Measurements from ENCODE around the gene SLC39A11. TPM values are rescaled to one million over a fixed set of nuclear protein-coding genes. Genes with fewer than 3 reads are reported as not detected.

Gene SLC39A11
- total RNA-seq, 1 experiment from 2014 or later: 46.4 TPM

DNA sequence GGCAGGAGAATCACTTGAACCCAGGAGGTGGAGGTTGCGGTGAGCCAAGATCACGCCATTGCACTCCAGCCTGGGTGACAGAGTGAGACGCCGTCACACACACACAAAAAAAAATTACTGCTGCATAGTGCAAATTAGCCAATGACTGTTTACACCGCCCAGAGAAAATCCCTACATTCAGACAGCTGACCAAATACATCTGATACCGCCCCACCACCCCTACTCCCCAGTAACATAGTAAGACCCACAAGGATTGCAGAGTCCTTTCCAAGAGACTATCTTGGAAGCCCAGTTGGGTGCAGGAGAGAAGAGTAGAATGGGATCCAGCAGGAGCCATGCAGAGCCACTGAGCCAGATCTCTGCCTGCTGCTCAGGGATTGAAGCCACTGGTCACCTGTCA lies 63.5 kb downstream of the SLC39A11 start:
- Histone ChIP-seq H4K20me1 (ENCODE audit: insufficient read depth) (no peaks in the 10 kb centered on the region), H3K27ac (ENCODE audit: low read depth, low read length) (no peak overlapping the region), H3K9ac (ENCODE audit: low read length) (no peak overlapping the region), H2AFZ (ENCODE audit: low read depth, low read length, poor library complexity, severe bottlenecking) (no peak overlapping the region), H3K4me3 (replicated peaks in 1 of 2; ENCODE audit: low read depth in 1 of 2, low read length in 2 of 2) (no peak overlapping the region), H3K79me2 (ENCODE audit: insufficient read depth, low read length) (peaks cover 4% of the 10 kb centered on the region; the same call in 1 of the 2 replicates), H3K27me3 (ENCODE audit: insufficient read depth, low read length) (no peaks in the 10 kb centered on the region), H3K4me1 (ENCODE audit: control insufficient read depth in 1 of 2, insufficient read depth in 2 of 2, low read length in 2 of 2) (peaks cover 0 to 6% of the 10 kb centered on the region in 2 experiments; a peak in 1 of 4 replicates), H3K9me3 (ENCODE audit: control insufficient read depth in 1 of 2, insufficient read depth in 1 of 2, low read depth in 1 of 2, low read length in 2 of 2) (no peaks in the 10 kb centered on the region), H3K4me2 (ENCODE audit: low read length) (no peak overlapping the region), H3K36me3 (ENCODE audit: control insufficient read depth in 1 of 2, insufficient read depth in 2 of 2, low read length in 2 of 2) (peaks cover 0 to 8% of the 10 kb centered on the region in 2 experiments; a peak in 1 of 4 replicates), H3K9me2 (ENCODE audit: insufficient read depth) (no peaks in the 10 kb centered on the region)
- TF ChIP-seq EZH2phosphoT487 (IDR thresholded peaks at IDR 0.05; ENCODE audit: borderline replicate concordance): no peak
- intact Hi-C loops (cut with micrococcal nuclease): no loop called here
- no TSS peak for BruUV-seq (replicated peaks)
- RAD21 ChIA-PET (ENCODE audit: low non-redundant PET in 1 of 2, low total read pairs in 2 of 2, uncharacterized antibody in 2 of 2, unreplicated experiment in 2 of 2): no interaction called here
- CTCF ChIA-PET: no interaction called here
- POLR2A ChIA-PET: no interaction called here
- ATAC-seq: no peak
- DNase-seq (ENCODE audit: low read depth, low spot score): no peak

DNA sequence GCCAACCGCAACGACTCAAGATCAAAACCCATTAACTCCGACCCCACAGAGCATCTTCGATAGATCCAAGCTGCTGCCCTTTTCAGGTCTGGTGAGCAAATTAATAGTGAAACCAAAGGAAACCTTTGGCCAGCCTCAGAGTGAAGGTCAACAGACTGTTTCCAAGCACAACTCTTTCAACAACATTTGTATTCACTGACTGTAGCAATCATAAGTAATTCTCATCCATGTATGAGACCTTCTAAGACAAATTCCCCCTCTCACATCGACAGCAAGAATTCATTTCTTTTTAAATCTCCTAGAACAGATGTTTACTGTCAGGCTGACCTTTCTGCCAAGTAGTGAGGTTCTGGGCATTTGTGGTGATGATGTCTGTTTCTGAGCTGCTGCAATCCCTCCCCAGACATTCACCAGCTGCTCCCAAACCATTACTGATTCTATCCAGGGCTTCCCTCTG lies 64.2 kb downstream of the SLC39A11 start:
- intact Hi-C loops (cut with micrococcal nuclease): no loop called here
- TF ChIP-seq FOSL1 (IDR thresholded peaks at IDR 0.05; ENCODE audit: low read depth) (no peak), EZH2 (IDR thresholded peaks at IDR 0.05) (no peak), EZH2phosphoT487 (IDR thresholded peaks at IDR 0.05; ENCODE audit: borderline replicate concordance) (no peak), ELF1 (IDR thresholded peaks at IDR 0.05; ENCODE audit: borderline replicate concordance, low read depth) (no peak), JUND (IDR thresholded peaks at IDR 0.05) (no peak), EGR1 (IDR thresholded peaks at IDR 0.05; ENCODE audit: low read depth) (no peak), YY1 (IDR thresholded peaks at IDR 0.05; ENCODE audit: extremely low read depth, insufficient replicate concordance, low read depth, low read length) (no peak), SRF (IDR thresholded peaks at IDR 0.05; ENCODE audit: low read depth) (no peak), RAD21 (IDR thresholded peaks at IDR 0.05; ENCODE audit: low read depth) (no peak)
- TF ChIP-seq, protein P1, sequence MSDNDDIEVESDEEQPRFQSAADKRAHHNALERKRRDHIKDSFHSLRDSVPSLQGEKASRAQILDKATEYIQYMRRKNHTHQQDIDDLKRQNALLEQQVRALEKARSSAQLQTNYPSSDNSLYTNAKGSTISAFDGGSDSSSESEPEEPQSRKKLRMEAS (IDR thresholded peaks at IDR 0.05): no peak
- ATAC-seq (no peak), DNase-seq (ENCODE audit: low read depth, low spot score) (no peak)
- no peaks in the 10 kb centered on the region for H3K27me3 ChIP-seq (ENCODE audit: insufficient read depth, low read length)
- H3K9me2 ChIP-seq (ENCODE audit: insufficient read depth): no peaks in the 10 kb centered on the region
- H3K4me2 ChIP-seq (ENCODE audit: low read length): no peak overlapping the region
- H2AFZ ChIP-seq (ENCODE audit: low read depth, low read length, poor library complexity, severe bottlenecking): no peak overlapping the region
- no TSS peak for BruUV-seq (replicated peaks)
- ChIA-PET CTCF (no interaction called here), POLR2A (no interaction called here), RAD21 (ENCODE audit: low non-redundant PET in 1 of 2, low total read pairs in 2 of 2, uncharacterized antibody in 2 of 2, unreplicated experiment in 2 of 2) (no interaction called here)
- H3K27ac ChIP-seq (ENCODE audit: low read depth, low read length): no peak overlapping the region
- H3K4me3 ChIP-seq (replicated peaks in 1 of 2; ENCODE audit: low read depth in 1 of 2, low read length in 2 of 2): no peak overlapping the region
- H3K4me1 ChIP-seq (ENCODE audit: control insufficient read depth in 1 of 2, insufficient read depth in 2 of 2, low read length in 2 of 2): peaks cover 0 to 6% of the 10 kb centered on the region in 2 experiments; a peak in 1 of 4 replicates
- H3K36me3 ChIP-seq (ENCODE audit: control insufficient read depth in 1 of 2, insufficient read depth in 2 of 2, low read length in 2 of 2): peaks cover 0 to 13% of the 10 kb centered on the region in 2 experiments; a peak in 1 of 4 replicates
- H3K9me3 ChIP-seq (ENCODE audit: control insufficient read depth in 1 of 2, insufficient read depth in 1 of 2, low read depth in 1 of 2, low read length in 2 of 2): no peaks in the 10 kb centered on the region
- H4K20me1 ChIP-seq (ENCODE audit: insufficient read depth): no peaks in the 10 kb centered on the region
- H3K9ac ChIP-seq (ENCODE audit: low read length): no peak overlapping the region
- H3K79me2 ChIP-seq (ENCODE audit: insufficient read depth, low read length): peaks cover 4% of the 10 kb centered on the region; the same call in 1 of the 2 replicates
